Measurements from ENCODE around the gene PPCS.
"Not testable (repeated sequence)": the region's sequence is repeated elsewhere in the genome, so short reads cannot be mapped to it uniquely, and the experiment has no call there.

Gene PPCS

GRCh38 chr1:42449256-42449655 is 7.1 kb upstream of the PPCS start:
- Histone ChIP-seq H3K27ac (no peak overlapping the region), H3K4me3 (no peak overlapping the region)

- no peak overlapping the region for H3K27ac ChIP-seq
- no peak overlapping the region for H3K4me3 ChIP-seq
Measured at GRCh38 chr1:42450061-42450460, 6.3 kb upstream of the PPCS start.

- no peak overlapping the region for H3K4me3 ChIP-seq
- H3K27ac ChIP-seq: no peak overlapping the region
Measured at GRCh38 chr1:42453386-42453785, 3.0 kb upstream of the PPCS start.

GRCh38 chr1:42454403-42454802 is 1.9 kb upstream of the PPCS start:
- H3K27ac ChIP-seq: no peak overlapping the region
- H3K4me3 ChIP-seq: no peak overlapping the region

- peak overlapping the region; percentile 90 to 99 (median 97) for H3K27ac ChIP-seq
Measured at GRCh38 chr1:42456754-42457089, 379 bp downstream of the PPCS start.

GRCh38 chr1:42461196-42461595 is 4.9 kb downstream of the PPCS start:
- Histone ChIP-seq H3K27ac (no peak overlapping the region), H3K4me3 (no peak overlapping the region)

More at GRCh38 chr1:42456754-42457089, 379 bp downstream of the PPCS start:
- H3K4me3 ChIP-seq: peak overlapping the region; percentile 69 to 99 (median 91)

GRCh38 chr1:42462828-42463763 is 6.8 kb downstream of the PPCS start, which contains the start of gene CCDC30:
CCDC30 (plus strand) TSS chr1:42463286; CDS start chr1:42480552, 17,266 bp downstream.
- H3K4me3 ChIP-seq: peak within 1 kb of the TSS; percentile 54 to 74 (median 62)
- H3K27ac ChIP-seq: peak within 1 kb of the TSS in 9 of 21 experiments; percentile 20 to 63 (median 42)

- Histone ChIP-seq H3K4me3 (peak overlapping the region in 5 of 7 experiments; percentile 54 to 74 (median 62)), H3K27ac (peak overlapping the region in 1 of 21 experiments; percentile 42)
Measured at GRCh38 chr1:42463921-42464320, 7.6 kb downstream of the PPCS start.

- Histone ChIP-seq H3K4me3 (no peak overlapping the region), H3K27ac (no peak overlapping the region)
Measured at GRCh38 chr1:42466030-42466429, 9.7 kb downstream of the PPCS start.

- Histone ChIP-seq H3K27ac (no peak overlapping the region), H3K4me3 (no peak overlapping the region)
Measured at GRCh38 chr1:42469727-42470126, 13.4 kb downstream of the PPCS start.

- Histone ChIP-seq H3K27ac (no peak overlapping the region), H3K4me3 (no peak overlapping the region)
Measured at GRCh38 chr1:42476605-42477004, 20.3 kb downstream of the PPCS start.

- H3K4me3 ChIP-seq, H3K27ac ChIP-seq: not testable (repeated sequence)
Measured at GRCh38 chr1:42477354-42477753, 21.0 kb downstream of the PPCS start.

- Histone ChIP-seq H3K27ac (no peak overlapping the region), H3K4me3 (no peak overlapping the region)
Measured at GRCh38 chr1:42477775-42478174, 21.4 kb downstream of the PPCS start.

GRCh38 chr1:42479621-42480020 is 23.3 kb downstream of the PPCS start:
- Histone ChIP-seq H3K4me3 (no peak overlapping the region), H3K27ac (no peak overlapping the region)

- no peak overlapping the region for H3K4me3 ChIP-seq
- no peak overlapping the region for H3K27ac ChIP-seq
Measured at GRCh38 chr1:42480921-42481320, 24.6 kb downstream of the PPCS start.

GRCh38 chr1:42482635-42483153 is 26.4 kb downstream of the PPCS start:
- Histone ChIP-seq H3K27ac (no peak overlapping the region), H3K4me3 (no peak overlapping the region)

GRCh38 chr1:42484382-42484781 is 28.0 kb downstream of the PPCS start:
- H3K4me3 ChIP-seq: no peak overlapping the region
- H3K27ac ChIP-seq: no peak overlapping the region

GRCh38 chr1:42490237-42490636 is 33.9 kb downstream of the PPCS start:
- Histone ChIP-seq H3K27ac (no peak overlapping the region), H3K4me3 (no peak overlapping the region)

GRCh38 chr1:42502031-42502430 is 45.7 kb downstream of the PPCS start:
- H3K27ac ChIP-seq, H3K4me3 ChIP-seq: not testable (repeated sequence)

GRCh38 chr1:42504535-42505128 is 48.3 kb downstream of the PPCS start:
- Histone ChIP-seq H3K4me3 (no peak overlapping the region), H3K27ac (no peak overlapping the region)

GRCh38 chr1:42506576-42506975 is 50.2 kb downstream of the PPCS start:
- no peak overlapping the region for H3K4me3 ChIP-seq

More at GRCh38 chr1:42506576-42506975, 50.2 kb downstream of the PPCS start:
- no peak overlapping the region for H3K27ac ChIP-seq

All from skin epidermis (tissue), 12 donors.